HFFc6 (cell line): ENCODE results near the gene STK11. TPM values are rescaled to one million over a fixed set of nuclear protein-coding genes. Genes with fewer than 3 reads are reported as not detected.

Experiments used
- DNase-seq: peaks from one replicate; pipeline ENCODE4 v3.0.0-alpha.2; 2018
- H3K27ac Mint-ChIP-seq: 2 replicates; pipeline ENCODE4 v1.8.0; 2020; ENCODE audit warnings: mild to moderate bottlenecking, mixed read lengths
- H3K27me3 Mint-ChIP-seq: 2 replicates; pipeline ENCODE4 v1.8.0; 2021; ENCODE audit warnings: mild to moderate bottlenecking, moderate library complexity, mixed read lengths; ENCODE audit not compliant: insufficient read depth
- H3K36me3 Mint-ChIP-seq: 2 replicates; pipeline ENCODE4 v1.8.0; 2021; ENCODE audit warnings: low read depth, mixed read lengths
- H3K4me1 Mint-ChIP-seq: 2 replicates; pipeline ENCODE4 v1.8.0; 2020; ENCODE audit warnings: low read depth, mixed read lengths
- H3K4me3 Mint-ChIP-seq: 2 replicates; pipeline ENCODE4 v1.8.0; 2020; ENCODE audit warnings: mild to moderate bottlenecking, moderate library complexity, mixed read lengths
- H3K9me3 Mint-ChIP-seq: 2 replicates; pipeline ENCODE4 v1.8.0; 2020; ENCODE audit warnings: mild to moderate bottlenecking, mixed read lengths
- CTCF ChIP-seq: fragments of 200-600 bp; sonication (generic); IDR thresholded peaks from 2 replicates; pipeline ENCODE4 v1.5.0; 2021; ENCODE audit warnings: antibody characterized with exemption, mild to moderate bottlenecking
- total RNA-seq, 6 experiments: library from RNA; stranded (reverse); fragmentation: NEBNext Ultra II Directional; extraction: Animal tissue kit (Norgen Biotek cat#: 25700); gene quantifications; 2 replicates in 1 of 6; 3 replicates in 5 of 6; pipeline ENCODE4 v1.2.3, GENCODE V29; 2021

STK11 gene
- total RNA-seq, 6 experiments from 2014 or later = 52.9 to 59.1 (median 56.7) TPM

- Mint-ChIP-seq H3K27ac (no peak overlapping the region), H3K4me1 (no peaks in the 10 kb centered on the region), H3K36me3 (no peaks in the 10 kb centered on the region), H3K27me3 (peaks cover 3% of the 10 kb centered on the region), H3K4me3 (no peak overlapping the region), H3K9me3 (no peaks in the 10 kb centered on the region)
- no peak for TF ChIP-seq CTCF
- no peak for DNase-seq
Observed at GRCh38 chr19:1224847-1225246, 19.3 kb downstream of the STK11 start.

- no peaks in the 10 kb centered on the region for H3K36me3 Mint-ChIP-seq
- TF ChIP-seq CTCF = no peak
- no peak overlapping the region for H3K27ac Mint-ChIP-seq
- H3K4me1 Mint-ChIP-seq = no peaks in the 10 kb centered on the region
- H3K27me3 Mint-ChIP-seq = peaks cover 3% of the 10 kb centered on the region
- no peaks in the 10 kb centered on the region for H3K9me3 Mint-ChIP-seq
- no peak for DNase-seq
- H3K4me3 Mint-ChIP-seq = no peak overlapping the region
Observed at GRCh38 chr19:1225440-1226226, 20.1 kb downstream of the STK11 start.

GRCh38 chr19:1226227-1226518 lies 20.6 kb downstream of the STK11 start:
- no peak for TF ChIP-seq CTCF
- no peak overlapping the region for H3K27ac Mint-ChIP-seq
- no peak for DNase-seq
- H3K9me3 Mint-ChIP-seq = no peaks in the 10 kb centered on the region
- peaks cover 3% of the 10 kb centered on the region for H3K27me3 Mint-ChIP-seq
- H3K4me3 Mint-ChIP-seq = no peak overlapping the region
- H3K4me1 Mint-ChIP-seq = no peaks in the 10 kb centered on the region
- no peaks in the 10 kb centered on the region for H3K36me3 Mint-ChIP-seq

GRCh38 chr19:1226522-1227303 lies 21.1 kb downstream of the STK11 start:
- H3K27me3 Mint-ChIP-seq = peaks cover 3% of the 10 kb centered on the region
- no peak overlapping the region for H3K27ac Mint-ChIP-seq
- no peak overlapping the region for H3K4me3 Mint-ChIP-seq
- no peaks in the 10 kb centered on the region for H3K9me3 Mint-ChIP-seq
- H3K4me1 Mint-ChIP-seq = no peaks in the 10 kb centered on the region
- DNase-seq = no peak
- TF ChIP-seq CTCF = no peak
- H3K36me3 Mint-ChIP-seq = no peaks in the 10 kb centered on the region

GRCh38 chr19:1227304-1228054 lies 21.9 kb downstream of the STK11 start:
- H3K4me1 Mint-ChIP-seq = peaks cover 4% of the 10 kb centered on the region; the same call in 1 of the 2 replicates
- peaks cover 3% of the 10 kb centered on the region for H3K27me3 Mint-ChIP-seq
- TF ChIP-seq CTCF = no peak
- H3K4me3 Mint-ChIP-seq = no peak overlapping the region
- H3K9me3 Mint-ChIP-seq = no peaks in the 10 kb centered on the region
- no peak overlapping the region for H3K27ac Mint-ChIP-seq
- no peak for DNase-seq
- H3K36me3 Mint-ChIP-seq = no peaks in the 10 kb centered on the region
